MCF 10A (cell line): ENCODE data around the gene AUH. TPM values are rescaled to one million over a fixed set of nuclear protein-coding genes. Genes with fewer than 3 reads are reported as not detected.

ENCODE experiments used
- BruUV-seq: library from RNA; stranded (reverse); fragments of 400-500 nt; replicated peaks from 2 replicates; lab custom pipeline; 2021; lab: Mats Ljungman, UMichigan
- CTCF ChIA-PET: fragments of 300-600 bp; sonication (Branson Sonifier 250); formaldehyde crosslinking; extraction: SDS; loops from one replicate; lab custom pipeline; 2021; ENCODE audit warnings: antibody characterized with exemption, inconsistent platforms; lab: Yijun Ruan, JAX
- POLR2A ChIA-PET: fragments of 300-600, 350-650 bp; sonication (Branson Sonifier 250); formaldehyde crosslinking; extraction: SDS; loops from one replicate; lab custom pipeline; 2020; ENCODE audit warnings: antibody characterized with exemption, inconsistent platforms; lab: Yijun Ruan, JAX
- DNase-seq: peaks from one replicate; pipeline ENCODE4 v3.0.0-alpha.2; 2018; ENCODE audit not compliant: unreplicated experiment
- H3K27ac Mint-ChIP-seq: one replicate; pipeline ENCODE4 v1.8.0; 2022; ENCODE audit warnings: mild to moderate bottlenecking, low read depth, mixed read lengths; ENCODE audit not compliant: unreplicated experiment
- H3K27me3 Mint-ChIP-seq: one replicate; pipeline ENCODE4 v1.8.0; 2022; ENCODE audit warnings: mixed read lengths; ENCODE audit not compliant: insufficient read depth, unreplicated experiment
- H3K36me3 Mint-ChIP-seq: one replicate; pipeline ENCODE4 v1.8.0; 2022; ENCODE audit warnings: mild to moderate bottlenecking, moderate library complexity, mixed read lengths; ENCODE audit not compliant: insufficient read depth, unreplicated experiment
- H3K4me1 Mint-ChIP-seq: one replicate; pipeline ENCODE4 v1.8.0; 2022; ENCODE audit warnings: mixed read lengths; ENCODE audit not compliant: insufficient read depth, unreplicated experiment
- H3K4me3 Mint-ChIP-seq: one replicate; pipeline ENCODE4 v1.8.0; 2022; ENCODE audit warnings: mild to moderate bottlenecking, moderate library complexity, mixed read lengths; ENCODE audit not compliant: unreplicated experiment
- H3K9me3 Mint-ChIP-seq: one replicate; pipeline ENCODE4 v1.8.0; 2022; ENCODE audit warnings: mixed read lengths; ENCODE audit not compliant: unreplicated experiment
- CTCF ChIP-seq: fragments of 200-600 bp; IDR thresholded peaks from one replicate; pipeline ENCODE4 v1.8.0; 2022; ENCODE audit warnings: antibody characterized with exemption, mild to moderate bottlenecking; ENCODE audit not compliant: unreplicated experiment
- intact Hi-C: fragments of 100-400 bp; cut with micrococcal nuclease; formaldehyde crosslinking; loops from 2 replicates; pipeline ENCODE4 v1.14.1; 2022
- total RNA-seq: library from RNA; stranded (reverse); gene quantifications from 2 replicates; pipeline ENCODE4 v1.2.3, GENCODE V29; 2022

The AUH gene
- total RNA-seq, 1 experiment from 2014 or later = 20.9 TPM

GRCh38 chr9:91333551-91333950 is 28.2 kb downstream of the AUH start:
- no peak for DNase-seq
- ChIA-PET POLR2A (no interaction called here), CTCF (no interaction called here)
- Mint-ChIP-seq H3K4me1 (peaks cover 5% of the 10 kb centered on the region), H3K27ac (no peak overlapping the region), H3K4me3 (no peak overlapping the region), H3K36me3 (peaks cover 24% of the 10 kb centered on the region), H3K9me3 (no peaks in the 10 kb centered on the region), H3K27me3 (no peaks in the 10 kb centered on the region)
- intact Hi-C loops = no loop called here
- no peak for TF ChIP-seq CTCF
- BruUV-seq = no TSS peak

GRCh38 chr9:91332546-91333231 is 29.0 kb downstream of the AUH start:
- Mint-ChIP-seq H3K27ac (no peak overlapping the region), H3K9me3 (peaks cover under 1% of the 10 kb centered on the region), H3K4me3 (no peak overlapping the region), H3K4me1 (peaks cover 5% of the 10 kb centered on the region), H3K36me3 (peaks cover 22% of the 10 kb centered on the region), H3K27me3 (no peaks in the 10 kb centered on the region)
- ChIA-PET POLR2A (interaction anchor here (0.5 kb wide), 1 partner anchor 11 kb away, joined by 3 read pairs; no protein-coding TSS in a partner anchor), CTCF (interaction anchor here (1.1 kb wide), 1 partner anchor 9 kb away, joined by 3 read pairs; no protein-coding TSS in a partner anchor)
- TF ChIP-seq CTCF = no peak
- DNase-seq = no peak
- intact Hi-C loops = no loop called here
- BruUV-seq = no TSS peak

- POLR2A ChIA-PET = interaction anchor here (0.5 kb wide), 1 partner anchor 10 kb away, joined by 3 read pairs; no protein-coding TSS in a partner anchor
- CTCF ChIA-PET = interaction anchor here (1.1 kb wide), 1 partner anchor 10 kb away, joined by 3 read pairs; no protein-coding TSS in a partner anchor
- BruUV-seq = no TSS peak
- Mint-ChIP-seq H3K4me3 (no peak overlapping the region), H3K9me3 (peaks cover 8% of the 10 kb centered on the region), H3K36me3 (peaks cover 28% of the 10 kb centered on the region), H3K27me3 (no peaks in the 10 kb centered on the region), H3K27ac (no peak overlapping the region), H3K4me1 (peaks cover 5% of the 10 kb centered on the region)
- intact Hi-C loops = no loop called here
- no peak for TF ChIP-seq CTCF
- no peak for DNase-seq
Observed at GRCh38 chr9:91331849-91332248, 29.9 kb downstream of the AUH start.

- TF ChIP-seq CTCF = no peak
- H3K36me3 Mint-ChIP-seq = peaks cover 46% of the 10 kb centered on the region
- H3K4me1 Mint-ChIP-seq = no peaks in the 10 kb centered on the region
- H3K9me3 Mint-ChIP-seq = peaks cover 8% of the 10 kb centered on the region
- no TSS peak for BruUV-seq
- H3K27me3 Mint-ChIP-seq = no peaks in the 10 kb centered on the region
- H3K27ac Mint-ChIP-seq = no peak overlapping the region
- DNase-seq = no peak
- CTCF ChIA-PET = interaction anchor here (0.6 to 2.2 kb wide), 3 partner anchors 8 to 13 kb away, joined by 3 to 13 read pairs (median 5); no protein-coding TSS in a partner anchor
- H3K4me3 Mint-ChIP-seq = no peak overlapping the region
- intact Hi-C loops = no loop called here
- POLR2A ChIA-PET = interaction anchor here (1.2 kb wide), 1 partner anchor 12 kb away, joined by 4 read pairs; no protein-coding TSS in a partner anchor
Observed at GRCh38 chr9:91328186-91328585, 33.5 kb downstream of the AUH start.
